ENCODE measurements around the gene ADAMTSL4.

DNA sequence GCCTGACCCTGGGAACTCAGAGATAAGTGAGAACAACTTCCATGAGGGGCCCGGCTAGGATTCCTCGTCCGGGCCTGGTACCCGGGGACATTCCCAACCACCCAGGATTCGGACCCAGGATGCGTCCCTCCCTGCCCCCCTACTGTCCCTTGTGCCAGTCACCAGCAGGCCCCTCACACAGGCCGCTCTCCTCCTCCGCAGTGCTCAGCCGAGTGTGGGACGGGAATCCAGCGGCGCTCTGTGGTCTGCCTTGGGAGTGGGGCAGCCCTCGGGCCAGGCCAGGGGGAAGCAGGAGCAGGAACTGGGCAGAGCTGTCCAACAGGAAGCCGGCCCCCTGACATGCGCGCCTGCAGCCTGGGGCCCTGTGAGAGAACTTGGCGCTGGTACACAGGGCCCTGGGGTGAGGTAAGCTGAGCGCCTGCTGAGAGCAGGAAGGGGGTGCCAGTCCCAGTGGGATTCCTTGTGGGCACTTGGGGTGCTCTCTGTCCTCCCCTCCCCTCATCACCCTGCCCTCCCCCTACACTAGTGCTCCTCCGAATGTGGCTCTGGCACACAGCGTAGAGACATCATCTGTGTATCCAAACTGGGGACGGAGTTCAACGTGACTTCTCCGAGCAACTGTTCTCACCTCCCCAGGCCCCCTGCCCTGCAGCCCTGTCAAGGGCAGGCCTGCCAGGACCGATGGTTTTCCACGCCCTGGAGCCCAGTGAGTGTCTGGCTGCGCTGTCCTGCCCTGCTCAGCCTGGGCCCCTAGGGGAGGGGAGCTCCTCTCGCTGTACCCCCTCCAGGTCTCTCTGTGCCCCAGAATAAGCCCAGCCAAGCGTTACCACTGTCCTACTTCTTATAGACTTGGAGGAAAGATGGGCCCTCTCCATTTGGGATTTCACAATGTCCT is 9.8 kb downstream of the ADAMTSL4 start:
- TF ChIP-seq, protein P1, sequence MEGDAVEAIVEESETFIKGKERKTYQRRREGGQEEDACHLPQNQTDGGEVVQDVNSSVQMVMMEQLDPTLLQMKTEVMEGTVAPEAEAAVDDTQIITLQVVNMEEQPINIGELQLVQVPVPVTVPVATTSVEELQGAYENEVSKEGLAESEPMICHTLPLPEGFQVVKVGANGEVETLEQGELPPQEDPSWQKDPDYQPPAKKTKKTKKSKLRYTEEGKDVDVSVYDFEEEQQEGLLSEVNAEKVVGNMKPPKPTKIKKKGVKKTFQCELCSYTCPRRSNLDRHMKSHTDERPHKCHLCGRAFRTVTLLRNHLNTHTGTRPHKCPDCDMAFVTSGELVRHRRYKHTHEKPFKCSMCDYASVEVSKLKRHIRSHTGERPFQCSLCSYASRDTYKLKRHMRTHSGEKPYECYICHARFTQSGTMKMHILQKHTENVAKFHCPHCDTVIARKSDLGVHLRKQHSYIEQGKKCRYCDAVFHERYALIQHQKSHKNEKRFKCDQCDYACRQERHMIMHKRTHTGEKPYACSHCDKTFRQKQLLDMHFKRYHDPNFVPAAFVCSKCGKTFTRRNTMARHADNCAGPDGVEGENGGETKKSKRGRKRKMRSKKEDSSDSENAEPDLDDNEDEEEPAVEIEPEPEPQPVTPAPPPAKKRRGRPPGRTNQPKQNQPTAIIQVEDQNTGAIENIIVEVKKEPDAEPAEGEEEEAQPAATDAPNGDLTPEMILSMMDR (IDR thresholded peaks at IDR 0.05; ENCODE audit: low read depth, low read length), result no peak
- TF ChIP-seq POLR2A (IDR thresholded peaks at IDR 0.05; ENCODE audit: extremely low read depth, insufficient read length), result no peak
- TF ChIP-seq, protein P2, sequence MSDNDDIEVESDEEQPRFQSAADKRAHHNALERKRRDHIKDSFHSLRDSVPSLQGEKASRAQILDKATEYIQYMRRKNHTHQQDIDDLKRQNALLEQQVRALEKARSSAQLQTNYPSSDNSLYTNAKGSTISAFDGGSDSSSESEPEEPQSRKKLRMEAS (IDR thresholded peaks at IDR 0.05; ENCODE audit: low read depth, low read length), result no peak
- TF ChIP-seq MYC (IDR thresholded peaks at IDR 0.05; ENCODE audit: low read depth, low read length), result no peak

Data from NB4 (cell line).